ENCODE measurements around the gene HLCS. TPM values are rescaled to one million over a fixed set of nuclear protein-coding genes. Genes with fewer than 3 reads are reported as not detected.

The HLCS gene
- total RNA-seq, 1 donor from 2014 or later, result 28.1 TPM

GRCh38 chr21:36806103-36806502 is 160.4 kb downstream of the HLCS start:
- no peak for DNase-seq

- no peak for DNase-seq
Measured at GRCh38 chr21:36804874-36805611, 161.4 kb downstream of the HLCS start.

- DNase-seq, result no peak
Measured at GRCh38 chr21:36803816-36804439, 162.5 kb downstream of the HLCS start.

GRCh38 chr21:36803051-36803645 is 163.3 kb downstream of the HLCS start:
- peak; percentile 5 for DNase-seq

GRCh38 chr21:36800734-36801133 is 165.7 kb downstream of the HLCS start:
- DNase-seq, result no peak

- DNase-seq, result no peak
Measured at GRCh38 chr21:36799869-36800268, 166.6 kb downstream of the HLCS start.

GRCh38 chr21:36798491-36798890 is 168.0 kb downstream of the HLCS start:
- no peak for DNase-seq

GRCh38 chr21:36796070-36796469 is 170.4 kb downstream of the HLCS start:
- no peak for DNase-seq

- DNase-seq, result no peak
Measured at GRCh38 chr21:36792505-36792967, 173.9 kb downstream of the HLCS start.

GRCh38 chr21:36791695-36792470 is 174.6 kb downstream of the HLCS start:
- peak; percentile 6 for DNase-seq

GRCh38 chr21:36791180-36791579 is 175.3 kb downstream of the HLCS start:
- DNase-seq, result peak; percentile 29

GRCh38 chr21:36790616-36791015 is 175.9 kb downstream of the HLCS start:
- no peak for DNase-seq

- DNase-seq, result no peak
Measured at GRCh38 chr21:36788120-36788638, 178.3 kb downstream of the HLCS start.

GRCh38 chr21:36786186-36786585 is 180.3 kb downstream of the HLCS start:
- no peak for DNase-seq

GRCh38 chr21:36785615-36786014 is 180.9 kb downstream of the HLCS start:
- DNase-seq, result no peak

- DNase-seq, result no peak
Measured at GRCh38 chr21:36784947-36785346, 181.5 kb downstream of the HLCS start.

GRCh38 chr21:36783612-36784374 is 182.7 kb downstream of the HLCS start:
- no peak for DNase-seq

GRCh38 chr21:36780861-36781260 is 185.6 kb downstream of the HLCS start:
- no peak for DNase-seq

- no peak for DNase-seq
Measured at GRCh38 chr21:36776981-36777617, 189.4 kb downstream of the HLCS start.

GRCh38 chr21:36773995-36774394 is 192.5 kb downstream of the HLCS start:
- no peak for DNase-seq

- no peak for DNase-seq
Measured at GRCh38 chr21:36773117-36773516, 193.4 kb downstream of the HLCS start.
